Frontal cortex (tissue), 4 donors: Measurements from ENCODE around the gene ARID1B. TPM values are rescaled to one million over a fixed set of nuclear protein-coding genes. Genes with fewer than 3 reads are reported as not detected.
"Not testable (repeated sequence)": the region's sequence is repeated elsewhere in the genome, so short reads cannot be mapped to it uniquely, and the experiment has no call there.

ENCODE experiments used
- DNase-seq, 2 donors: peaks; one replicate each; pipeline ENCODE4 v3.0.0; 2012; ENCODE audit warnings: low spot score in 2 of 2
- FAIRE-seq: peaks from 2 replicates; lab custom pipeline; 2012; peaks lifted over from hg19 to GRCh38; lab: Jason Lieb, UNC
- total RNA-seq: library from RNA; depleted of rRNA; stranded (reverse); fragments of >200 nt; gene quantifications from one replicate; pipeline ENCODE4 v1.2.3, GENCODE V29; 2014
- donor health status: control.
- donor health status: control.
- donor health status: control.

The ARID1B gene
- total RNA-seq, 1 donor from 2014 or later, result 59.9 TPM

GRCh38 chr6:156918647-156919046, 141.5 kb downstream of the ARID1B start:
- FAIRE-seq, result no peak

GRCh38 chr6:156919370-156919769, 142.2 kb downstream of the ARID1B start:
- no peak for DNase-seq
- no peak for FAIRE-seq

More at GRCh38 chr6:156918647-156919046, 141.5 kb downstream of the ARID1B start:
- DNase-seq, result no peak

DNA sequence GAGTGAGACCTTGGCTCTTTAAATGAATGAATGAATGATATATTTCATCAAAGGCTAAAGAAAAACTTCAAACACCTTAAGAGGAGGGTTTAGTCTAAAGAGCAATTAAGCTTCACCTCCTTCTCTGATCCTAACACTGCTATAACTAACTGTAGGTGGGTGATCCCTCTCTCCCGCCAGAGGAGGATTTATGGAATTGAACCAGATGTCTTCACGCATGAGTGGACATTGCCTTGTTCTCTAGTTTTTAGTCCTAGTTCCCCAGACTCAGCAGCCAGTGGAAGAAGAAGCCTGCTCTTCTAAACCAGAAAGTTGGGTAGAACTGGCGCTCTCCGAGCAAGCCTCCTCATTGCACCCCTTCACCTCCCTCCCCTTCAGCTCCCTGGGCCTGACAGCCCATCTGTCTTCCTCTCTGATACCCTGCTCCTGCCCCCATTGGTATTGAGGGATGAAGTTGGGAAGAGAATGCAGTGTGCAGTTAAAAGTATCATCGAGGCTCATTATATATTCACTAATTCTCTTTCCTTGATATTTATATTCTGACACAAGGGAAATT, 142.7 kb downstream of the ARID1B start:
- DNase-seq (no peak), FAIRE-seq (no peak)

GRCh38 chr6:156924246-156924645, 147.1 kb downstream of the ARID1B start:
- DNase-seq, result no peak
- no peak for FAIRE-seq

GRCh38 chr6:156925026-156925425, 147.8 kb downstream of the ARID1B start:
- FAIRE-seq (no peak), DNase-seq (no peak)

DNA sequence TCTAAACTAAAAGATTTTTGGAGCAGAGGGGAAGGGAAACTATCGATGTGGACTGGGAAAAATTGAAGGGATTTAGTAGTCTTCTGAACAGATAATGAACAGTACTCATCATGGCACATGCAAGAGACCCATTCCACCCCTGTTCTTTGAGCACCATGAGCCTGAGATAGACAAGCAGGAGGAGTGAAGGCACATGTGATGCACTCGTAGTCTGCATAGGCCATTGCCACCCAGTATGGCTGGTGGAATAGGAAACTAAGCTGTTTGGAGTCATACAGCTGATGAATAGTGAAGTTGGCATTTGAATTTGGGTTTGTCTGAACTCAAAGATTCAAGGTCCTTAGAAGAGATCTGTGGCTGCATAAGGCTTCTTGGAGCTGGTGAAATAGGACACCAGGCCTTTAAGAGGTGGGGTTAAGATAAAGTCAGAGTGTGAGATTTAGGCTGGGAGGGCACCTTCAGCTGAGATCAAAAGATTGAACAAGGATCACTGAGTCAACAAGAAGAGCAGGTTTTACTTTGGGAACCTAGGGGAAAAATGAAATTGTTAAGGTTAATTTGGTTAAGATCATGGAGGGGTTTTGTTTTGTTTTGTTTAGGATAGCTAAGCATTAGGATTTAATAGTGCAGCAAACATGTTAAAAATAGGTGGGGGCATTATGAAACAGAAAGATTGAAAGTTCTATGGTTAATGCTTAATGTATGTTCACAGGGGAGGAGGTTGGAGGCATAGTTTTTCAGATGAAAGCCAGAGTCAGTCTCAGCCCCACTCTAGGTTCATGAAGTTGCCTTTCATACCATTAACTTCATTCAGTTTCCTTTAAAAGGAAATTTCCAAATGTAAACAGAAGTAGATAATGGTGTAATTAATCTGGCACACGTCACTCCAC, 148.8 kb downstream of the ARID1B start:
- FAIRE-seq (no peak), DNase-seq (no peak)

- FAIRE-seq, result no peak
- DNase-seq, result no peak
Observed at GRCh38 chr6:156928126-156928525, 150.9 kb downstream of the ARID1B start.

DNA sequence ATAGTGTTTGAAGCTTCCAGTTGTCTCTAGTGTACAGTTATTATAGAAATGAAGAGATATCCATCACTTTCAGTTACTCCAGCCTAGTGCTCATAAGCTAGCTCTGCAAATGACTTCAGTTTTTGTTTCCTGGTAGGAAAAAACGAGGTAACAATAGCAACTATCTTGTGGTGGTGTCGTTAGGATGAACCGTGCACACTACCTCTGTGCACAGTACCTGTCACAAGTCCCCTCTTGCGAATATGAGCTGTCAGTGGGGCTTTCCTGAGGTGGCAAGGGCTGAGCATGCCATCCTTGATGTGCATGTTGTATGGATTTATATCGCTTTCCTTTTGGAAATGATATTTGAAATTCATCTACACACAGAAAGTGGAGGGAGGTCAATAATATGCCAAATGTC, 151.8 kb downstream of the ARID1B start:
- no peak for FAIRE-seq
- DNase-seq, result no peak

GRCh38 chr6:156931283-156931682, 154.1 kb downstream of the ARID1B start:
- no peak for DNase-seq
- no peak for FAIRE-seq

DNA sequence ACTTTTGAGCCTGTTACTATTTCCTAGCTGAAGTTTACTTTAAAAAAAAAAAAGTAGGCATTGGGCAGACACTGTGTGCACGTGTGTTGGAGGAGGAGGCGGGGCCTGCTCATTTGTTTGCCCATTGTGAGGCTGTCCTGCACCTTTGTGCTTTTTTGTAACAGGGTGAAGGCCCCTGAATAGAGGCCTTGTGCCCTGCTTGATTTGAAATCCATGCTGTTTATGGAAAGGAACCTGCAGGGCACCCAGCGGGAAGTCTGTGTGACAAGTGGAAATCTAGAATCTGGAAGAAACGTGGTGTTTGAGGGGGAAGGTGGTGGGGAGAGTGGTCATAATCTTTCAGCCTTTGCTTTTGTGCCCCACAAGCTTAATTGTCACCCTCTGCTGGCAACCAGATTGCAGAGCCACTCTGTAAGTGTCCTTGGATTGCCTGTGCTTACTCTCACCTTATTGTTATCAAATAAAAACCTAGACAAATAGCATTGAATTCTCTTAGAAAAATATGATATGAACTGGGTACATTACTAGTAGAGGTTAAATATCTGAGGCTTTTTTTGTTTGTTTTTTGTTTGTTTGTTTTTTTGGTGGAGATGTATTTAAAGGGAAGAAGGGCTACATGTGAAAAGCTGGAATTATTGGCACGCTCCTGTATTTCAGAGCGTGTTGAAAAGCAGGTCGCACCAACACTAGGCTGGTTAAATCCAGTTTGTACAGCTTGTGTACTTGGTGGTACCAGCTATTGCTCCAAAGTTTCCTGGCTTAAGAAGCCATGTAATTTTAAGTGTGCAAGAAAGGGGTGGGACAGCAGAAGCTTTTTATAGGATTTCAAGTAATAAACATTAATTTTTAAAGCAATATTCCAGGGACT, 156.3 kb downstream of the ARID1B start:
- DNase-seq (no peak), FAIRE-seq (no peak)

DNA sequence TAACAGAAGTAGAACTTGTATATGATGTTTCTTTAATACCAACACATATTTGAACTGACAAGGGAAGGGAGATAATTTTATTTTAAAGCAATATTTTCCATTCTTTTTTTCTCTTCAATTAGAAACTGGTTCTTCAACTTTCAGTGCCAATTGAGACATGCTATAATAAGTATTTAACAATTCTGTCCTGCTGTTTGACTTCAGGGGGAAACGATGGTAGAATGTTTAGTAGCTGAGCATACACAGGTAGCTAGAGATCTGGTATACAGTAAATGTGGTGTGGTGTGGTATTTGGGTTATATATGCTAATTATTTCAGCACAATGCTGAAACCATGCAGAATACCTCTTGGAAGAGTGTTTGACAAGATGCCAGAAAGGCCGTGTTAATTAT, 156.9 kb downstream of the ARID1B start:
- FAIRE-seq (no peak), DNase-seq (no peak)

- no peak for DNase-seq
- FAIRE-seq, result no peak
Observed at GRCh38 chr6:156935000-156935399, 157.8 kb downstream of the ARID1B start.

- FAIRE-seq (no peak), DNase-seq (no peak)
Observed at GRCh38 chr6:156938143-156938542, 161.0 kb downstream of the ARID1B start.

GRCh38 chr6:156940221-156940620, 163.0 kb downstream of the ARID1B start:
- FAIRE-seq, result no peak

GRCh38 chr6:156942266-156942665, 165.1 kb downstream of the ARID1B start:
- no peak for FAIRE-seq
- DNase-seq, result no peak

More at GRCh38 chr6:156940221-156940620, 163.0 kb downstream of the ARID1B start:
- no peak for DNase-seq

GRCh38 chr6:156943166-156943565, 166.0 kb downstream of the ARID1B start:
- no peak for DNase-seq
- FAIRE-seq, result no peak

DNA sequence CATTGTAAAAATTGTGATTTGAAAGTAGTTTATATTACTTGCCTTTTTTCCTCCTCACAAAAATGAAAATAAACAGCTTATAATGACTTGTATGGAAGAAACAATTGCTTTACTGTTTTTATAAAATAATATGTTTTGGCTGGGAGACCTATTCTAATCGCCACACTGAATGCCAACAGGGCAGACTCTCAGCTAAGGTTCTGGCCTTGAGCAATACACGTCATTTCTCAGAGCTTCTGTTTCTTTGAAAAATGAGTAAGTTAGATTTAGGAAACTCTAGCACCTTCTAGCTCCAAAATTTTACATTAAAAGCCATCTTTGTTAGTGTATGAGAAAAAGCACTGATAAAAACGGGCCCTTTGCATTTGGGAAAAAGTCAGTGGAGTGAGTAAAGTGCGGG, 166.6 kb downstream of the ARID1B start:
- DNase-seq (no peak), FAIRE-seq (no peak)

DNA sequence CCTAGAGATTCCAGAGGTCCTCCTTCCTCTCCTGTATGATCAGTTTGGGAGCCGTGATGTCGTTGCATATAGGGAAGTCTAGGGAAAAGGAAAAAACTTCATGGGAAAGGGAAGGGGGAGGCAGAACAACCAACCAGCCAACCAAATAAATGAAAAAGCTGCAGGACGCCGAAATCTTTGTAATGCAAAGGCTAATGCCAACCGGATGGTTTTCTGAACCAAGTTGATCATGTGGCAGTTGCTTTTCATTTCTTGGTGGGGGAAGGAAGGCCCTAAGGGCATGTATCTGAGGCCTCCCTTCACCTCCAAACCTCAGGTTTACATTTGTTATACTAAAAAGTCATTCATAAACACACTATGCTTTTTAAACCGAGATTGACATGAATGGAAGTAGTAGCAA, 167.2 kb downstream of the ARID1B start:
- FAIRE-seq, result no peak
- no peak for DNase-seq

- not testable (repeated sequence) for DNase-seq, FAIRE-seq
Observed at GRCh38 chr6:156945789-156946172, 168.6 kb downstream of the ARID1B start.

- DNase-seq, result no peak
- no peak for FAIRE-seq
Observed at GRCh38 chr6:156946370-156946936, 169.3 kb downstream of the ARID1B start.
